Calu3 (cell line): ENCODE measurements around the gene CBY2. TPM values are rescaled to one million over a fixed set of nuclear protein-coding genes. Genes with fewer than 3 reads are reported as not detected.

Experiments used
- BruUV-seq: library from RNA; stranded (reverse); fragments of 400-500 nt; replicated peaks from 2 replicates; lab custom pipeline; 2021; lab: Mats Ljungman, UMichigan
- CTCF ChIA-PET: fragments of 300-600 bp; sonication (Branson Sonifier 250); formaldehyde crosslinking; loops from one replicate; lab custom pipeline; 2022; ENCODE audit warnings: antibody characterized with exemption; lab: Charles Lee
- DNase-seq: peaks from one replicate; pipeline ENCODE4 v3.0.0; 2022
- H3K27ac Mint-ChIP-seq: one replicate; pipeline ENCODE4 v1.8.0; 2022; ENCODE audit warnings: mixed read lengths; ENCODE audit not compliant: unreplicated experiment
- H3K27me3 Mint-ChIP-seq: one replicate; pipeline ENCODE4 v1.8.0; 2022; ENCODE audit warnings: mixed read lengths; ENCODE audit not compliant: unreplicated experiment
- H3K36me3 Mint-ChIP-seq: one replicate; pipeline ENCODE4 v1.8.0; 2022; ENCODE audit warnings: mild to moderate bottlenecking, moderate library complexity, mixed read lengths; ENCODE audit not compliant: insufficient read depth, unreplicated experiment
- H3K4me1 Mint-ChIP-seq: one replicate; pipeline ENCODE4 v1.8.0; 2022; ENCODE audit warnings: mild to moderate bottlenecking, low read depth, mixed read lengths; ENCODE audit not compliant: unreplicated experiment
- H3K4me3 Mint-ChIP-seq: one replicate; pipeline ENCODE4 v1.8.0; 2022; ENCODE audit warnings: mild to moderate bottlenecking, low read depth, moderate library complexity, mixed read lengths; ENCODE audit not compliant: unreplicated experiment
- H3K9me3 Mint-ChIP-seq: one replicate; pipeline ENCODE4 v1.8.0; 2022; ENCODE audit warnings: low read depth, mixed read lengths; ENCODE audit not compliant: unreplicated experiment
- CTCF ChIP-seq: fragments of 200-600 bp; IDR thresholded peaks from one replicate; pipeline ENCODE4 v1.8.0; 2022; ENCODE audit warnings: antibody characterized with exemption; ENCODE audit not compliant: unreplicated experiment
- intact Hi-C: fragments of 100-400 bp; cut with micrococcal nuclease; formaldehyde crosslinking; loops from one replicate; pipeline ENCODE4 v1.10.0; 2022; ENCODE audit not compliant: unreplicated experiment
- total RNA-seq: library from RNA; stranded (reverse); gene quantifications from 2 replicates; pipeline ENCODE4 v1.2.3, GENCODE V29; 2022

The CBY2 gene
- total RNA-seq, 1 experiment from 2014 or later, result not detected

GRCh38 chr13:45678282-45678681, 23.8 kb upstream of the CBY2 start:
- Mint-ChIP-seq H3K4me3 (no peak overlapping the region), H3K4me1 (no peaks in the 10 kb centered on the region), H3K27ac (no peak overlapping the region), H3K9me3 (no peaks in the 10 kb centered on the region), H3K27me3 (peaks cover 84% of the 10 kb centered on the region), H3K36me3 (no peaks in the 10 kb centered on the region)
- intact Hi-C loops, result no loop called here
- CTCF ChIA-PET, result no interaction called here
- TF ChIP-seq CTCF, result no peak
- no peak for DNase-seq
- BruUV-seq, result no TSS peak

GRCh38 chr13:45681113-45681512, 21.0 kb upstream of the CBY2 start:
- TF ChIP-seq CTCF, result no peak
- intact Hi-C loops, result no loop called here
- no peaks in the 10 kb centered on the region for H3K4me1 Mint-ChIP-seq
- CTCF ChIA-PET, result no interaction called here
- H3K4me3 Mint-ChIP-seq, result no peak overlapping the region
- no peak overlapping the region for H3K27ac Mint-ChIP-seq
- H3K27me3 Mint-ChIP-seq, result peaks cover 91% of the 10 kb centered on the region
- no peaks in the 10 kb centered on the region for H3K36me3 Mint-ChIP-seq
- no TSS peak for BruUV-seq
- no peak for DNase-seq
- no peaks in the 10 kb centered on the region for H3K9me3 Mint-ChIP-seq

- H3K9me3 Mint-ChIP-seq, result no peaks in the 10 kb centered on the region
- no peak overlapping the region for H3K4me3 Mint-ChIP-seq
- intact Hi-C loops, result no loop called here
- no peak overlapping the region for H3K27ac Mint-ChIP-seq
- CTCF ChIA-PET, result no interaction called here
- no peaks in the 10 kb centered on the region for H3K36me3 Mint-ChIP-seq
- peaks cover 79% of the 10 kb centered on the region for H3K27me3 Mint-ChIP-seq
- no peak for DNase-seq
- no peak for TF ChIP-seq CTCF
- BruUV-seq, result no TSS peak
- no peaks in the 10 kb centered on the region for H3K4me1 Mint-ChIP-seq
These were observed 19.6 kb upstream of the CBY2 start for GRCh38 chr13:45682494-45683008.

GRCh38 chr13:45683701-45684100, 18.4 kb upstream of the CBY2 start:
- no peak for DNase-seq
- H3K36me3 Mint-ChIP-seq, result no peaks in the 10 kb centered on the region
- CTCF ChIA-PET, result no interaction called here
- H3K9me3 Mint-ChIP-seq, result no peaks in the 10 kb centered on the region
- intact Hi-C loops, result no loop called here
- no peak for TF ChIP-seq CTCF
- no peaks in the 10 kb centered on the region for H3K4me1 Mint-ChIP-seq
- BruUV-seq, result no TSS peak
- no peak overlapping the region for H3K27ac Mint-ChIP-seq
- H3K27me3 Mint-ChIP-seq, result peaks cover 68% of the 10 kb centered on the region
- H3K4me3 Mint-ChIP-seq, result no peak overlapping the region
